Skeletal muscle cell (primary cell): ENCODE data around the gene CYCS.
"Not testable (repeated sequence)": the region's sequence is repeated elsewhere in the genome, so short reads cannot be mapped to it uniquely, and the experiment has no call there.

Source experiments
- DNase-seq: peaks from one replicate; pipeline ENCODE4 v3.0.0-alpha.2; 2010; ENCODE audit warnings: low read depth
- H3K4me3 ChIP-seq: 2 replicates; pipeline ENCODE4 v1.5.1; 2011; ENCODE audit warnings: low read depth, mild to moderate bottlenecking, control low read depth, low read length, moderate library complexity

Gene CYCS

GRCh38 chr7:25121599-25121998 lies 3.5 kb downstream of the CYCS start:
- no peak overlapping the region for H3K4me3 ChIP-seq
- DNase-seq = no peak

GRCh38 chr7:25119102-25119501 lies 6.0 kb downstream of the CYCS start:
- DNase-seq = no peak
- no peak overlapping the region for H3K4me3 ChIP-seq

GRCh38 chr7:25118048-25118753 lies 6.9 kb downstream of the CYCS start:
- DNase-seq = no peak
- H3K4me3 ChIP-seq = no peak overlapping the region

GRCh38 chr7:25117226-25118047 lies 7.6 kb downstream of the CYCS start:
- no peak overlapping the region for H3K4me3 ChIP-seq
- DNase-seq = no peak

- no peak overlapping the region for H3K4me3 ChIP-seq
- no peak for DNase-seq
Observed at GRCh38 chr7:25116621-25117020, 8.4 kb downstream of the CYCS start.

- DNase-seq, H3K4me3 ChIP-seq: not testable (repeated sequence)
Observed at GRCh38 chr7:25110514-25110913, 14.5 kb downstream of the CYCS start.

- no peak overlapping the region for H3K4me3 ChIP-seq
- no peak for DNase-seq
Observed at GRCh38 chr7:25109276-25109675, 15.8 kb downstream of the CYCS start.

- no peak overlapping the region for H3K4me3 ChIP-seq
- no peak for DNase-seq
Observed at GRCh38 chr7:25105911-25106310, 19.1 kb downstream of the CYCS start.

GRCh38 chr7:25103773-25104172 lies 21.3 kb downstream of the CYCS start:
- no peak for DNase-seq
- H3K4me3 ChIP-seq = no peak overlapping the region

- no peak overlapping the region for H3K4me3 ChIP-seq
- DNase-seq = no peak
Observed at GRCh38 chr7:25101817-25102216, 23.2 kb downstream of the CYCS start.

- peak; percentile 36 for DNase-seq
- H3K4me3 ChIP-seq = no peak overlapping the region
Observed at GRCh38 chr7:25098096-25099046, 26.7 kb downstream of the CYCS start.

GRCh38 chr7:25095516-25096345 lies 29.3 kb downstream of the CYCS start:
- no peak overlapping the region for H3K4me3 ChIP-seq
- DNase-seq = no peak

- peak; percentile 13 for DNase-seq
- no peak overlapping the region for H3K4me3 ChIP-seq
Observed at GRCh38 chr7:25093268-25093826, 31.7 kb downstream of the CYCS start.

- DNase-seq = no peak
- H3K4me3 ChIP-seq = no peak overlapping the region
Observed at GRCh38 chr7:25091779-25092178, 33.3 kb downstream of the CYCS start.

GRCh38 chr7:25091176-25091575 lies 33.9 kb downstream of the CYCS start:
- DNase-seq = no peak
- H3K4me3 ChIP-seq = no peak overlapping the region

GRCh38 chr7:25090374-25090773 lies 34.7 kb downstream of the CYCS start:
- no peak for DNase-seq

GRCh38 chr7:25087855-25088254 lies 37.2 kb downstream of the CYCS start:
- H3K4me3 ChIP-seq = no peak overlapping the region
- no peak for DNase-seq

More at GRCh38 chr7:25090374-25090773, 34.7 kb downstream of the CYCS start:
- H3K4me3 ChIP-seq = no peak overlapping the region

- no peak for DNase-seq
Observed at GRCh38 chr7:25084821-25085220, 40.2 kb downstream of the CYCS start.

GRCh38 chr7:25083201-25083600 lies 41.9 kb downstream of the CYCS start:
- H3K4me3 ChIP-seq = no peak overlapping the region
- no peak for DNase-seq

More at GRCh38 chr7:25084821-25085220, 40.2 kb downstream of the CYCS start:
- no peak overlapping the region for H3K4me3 ChIP-seq
